GM18907 (cell line): ENCODE data around the gene HS3ST4.
"Not testable (repeated sequence)": the region's sequence is repeated elsewhere in the genome, so short reads cannot be mapped to it uniquely, and the experiment has no call there.

Source experiments
- ATAC-seq: cut with Tn5 transposase; IDR thresholded peaks from one replicate; pipeline ENCODE4 v1.9.1; 2021; ENCODE audit warnings: mild to moderate bottlenecking, moderate library complexity; ENCODE audit not compliant: unreplicated experiment

Gene HS3ST4

GRCh38 chr16:25966172-25967097 lies 274.7 kb downstream of the HS3ST4 start:
- ATAC-seq: peak; percentile 97

- ATAC-seq: no peak
Measured at GRCh38 chr16:25977121-25977520, 285.4 kb downstream of the HS3ST4 start.

GRCh38 chr16:25978218-25978617 lies 286.5 kb downstream of the HS3ST4 start:
- ATAC-seq: no peak

GRCh38 chr16:25988084-25988483 lies 296.3 kb downstream of the HS3ST4 start:
- ATAC-seq: no peak

- ATAC-seq: no peak
Measured at GRCh38 chr16:25988882-25989281, 297.1 kb downstream of the HS3ST4 start.

- no peak for ATAC-seq
Measured at GRCh38 chr16:25996052-25996451, 304.3 kb downstream of the HS3ST4 start.

GRCh38 chr16:26005336-26005735 lies 313.6 kb downstream of the HS3ST4 start:
- ATAC-seq: no peak

GRCh38 chr16:26012376-26012775 lies 320.6 kb downstream of the HS3ST4 start:
- ATAC-seq: no peak

GRCh38 chr16:26015776-26016175 lies 324.0 kb downstream of the HS3ST4 start:
- ATAC-seq: no peak

GRCh38 chr16:26016989-26017388 lies 325.2 kb downstream of the HS3ST4 start:
- no peak for ATAC-seq

- ATAC-seq: no peak
Measured at GRCh38 chr16:26019381-26020242, 327.9 kb downstream of the HS3ST4 start.

GRCh38 chr16:26026709-26027450 lies 335.1 kb downstream of the HS3ST4 start:
- no peak for ATAC-seq

GRCh38 chr16:26031286-26031685 lies 339.5 kb downstream of the HS3ST4 start:
- ATAC-seq: no peak

- ATAC-seq: not testable (repeated sequence)
Measured at GRCh38 chr16:26032661-26033060, 340.9 kb downstream of the HS3ST4 start.

- ATAC-seq: no peak
Measured at GRCh38 chr16:26041952-26042668, 350.4 kb downstream of the HS3ST4 start.

- ATAC-seq: no peak
Measured at GRCh38 chr16:26050472-26050871, 358.7 kb downstream of the HS3ST4 start.

GRCh38 chr16:26051063-26051462 lies 359.3 kb downstream of the HS3ST4 start:
- no peak for ATAC-seq

- ATAC-seq: no peak
Measured at GRCh38 chr16:26053889-26054288, 362.1 kb downstream of the HS3ST4 start.

GRCh38 chr16:26058326-26058725 lies 366.6 kb downstream of the HS3ST4 start:
- ATAC-seq: no peak
